Hippocampal formation (tissue), 2 donors: ENCODE measurements around the gene FKBP2.

Experiments
- DNase-seq, 2 donors: peaks; one replicate each; lab custom pipeline; 2025; lab: John Stamatoyannopoulos, UW

Gene FKBP2

DNA sequence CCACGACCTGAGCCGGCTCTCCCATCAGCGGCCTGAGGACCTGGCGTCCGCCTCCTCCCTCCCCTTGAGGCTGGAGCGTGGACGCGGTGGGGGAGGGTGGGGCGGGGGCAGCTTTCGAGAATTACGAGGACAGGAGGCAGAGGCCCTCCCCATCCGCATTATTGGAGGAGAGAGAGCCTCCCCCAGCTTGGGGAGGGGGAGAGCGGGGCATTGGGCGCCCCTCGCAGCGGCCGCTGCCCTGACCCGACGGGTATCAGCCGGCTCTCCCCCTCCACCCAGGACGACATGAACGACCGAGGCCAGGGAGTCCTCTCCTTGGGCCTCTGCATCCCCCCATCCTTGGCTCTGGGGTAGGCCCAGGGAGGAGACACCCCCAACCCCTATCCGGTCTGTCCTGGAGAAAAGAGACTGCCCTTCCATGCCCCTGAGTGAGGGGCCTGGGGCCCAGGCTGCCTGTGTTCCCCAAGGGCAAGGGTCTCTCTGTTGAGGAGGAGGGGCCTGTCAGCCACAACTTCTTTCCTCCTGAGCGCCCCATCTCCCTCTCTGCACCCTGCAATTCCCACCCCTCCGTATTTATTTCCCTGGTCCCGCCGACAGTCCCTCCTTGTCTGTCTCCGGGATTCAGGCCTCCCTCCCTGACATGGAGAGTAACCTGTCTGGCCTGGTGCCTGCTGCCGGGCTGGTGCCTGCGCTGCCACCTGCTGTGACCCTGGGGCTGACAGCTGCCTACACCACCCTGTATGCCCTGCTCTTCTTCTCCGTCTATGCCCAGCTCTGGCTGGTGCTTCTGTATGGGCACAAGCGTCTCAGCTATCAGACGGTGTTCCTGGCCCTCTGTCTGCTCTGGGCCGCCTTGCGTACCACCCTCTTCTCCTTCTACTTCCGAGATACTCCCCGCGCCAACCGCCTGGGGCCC lies 45.2 kb downstream of the FKBP2 start:
- DNase-seq, result no peak

GRCh38 chr11:64286801-64287159 lies 45.9 kb downstream of the FKBP2 start:
- DNase-seq, result no peak

- DNase-seq, result no peak
Measured at GRCh38 chr11:64287676-64288352, 46.9 kb downstream of the FKBP2 start.

GRCh38 chr11:64288353-64288750 lies 47.5 kb downstream of the FKBP2 start:
- no peak for DNase-seq

- DNase-seq, result no peak
Measured at GRCh38 chr11:64289002-64289564, 48.2 kb downstream of the FKBP2 start.

GRCh38 chr11:64290352-64291261 lies 49.7 kb downstream of the FKBP2 start:
- no peak for DNase-seq

DNA sequence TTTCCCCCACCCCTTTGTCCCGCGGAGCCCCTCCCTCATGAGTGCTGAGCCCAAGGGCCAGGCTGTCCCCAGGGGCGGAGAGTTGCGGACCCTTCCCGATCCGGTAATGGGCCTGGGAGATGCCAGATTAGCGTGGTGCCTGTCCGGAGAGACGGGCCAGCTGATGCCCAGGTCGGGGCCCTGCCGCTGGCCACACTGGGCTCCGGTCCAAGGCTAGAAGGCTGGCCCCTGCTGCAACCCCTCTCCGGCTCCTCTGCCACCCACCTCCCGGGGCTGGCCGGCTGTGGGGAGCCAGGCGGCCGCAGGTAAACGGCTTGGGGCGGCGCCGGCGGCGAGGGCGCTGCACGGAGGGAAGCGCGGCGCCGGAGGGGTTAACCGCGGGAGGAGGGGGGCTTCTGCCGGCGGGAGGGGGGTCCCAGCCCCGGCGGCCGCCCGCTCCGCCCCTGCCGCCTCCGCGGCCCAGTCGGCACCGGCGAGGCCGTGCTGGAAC lies 50.4 kb downstream of the FKBP2 start, which contains the start of gene KCNK4:
KCNK4 (plus strand) TSS at position 41 of the 490 bp plus-strand sequence. CDS start 1,717 bp downstream, outside the sequence.
- DNase-seq, result no peak

DNA sequence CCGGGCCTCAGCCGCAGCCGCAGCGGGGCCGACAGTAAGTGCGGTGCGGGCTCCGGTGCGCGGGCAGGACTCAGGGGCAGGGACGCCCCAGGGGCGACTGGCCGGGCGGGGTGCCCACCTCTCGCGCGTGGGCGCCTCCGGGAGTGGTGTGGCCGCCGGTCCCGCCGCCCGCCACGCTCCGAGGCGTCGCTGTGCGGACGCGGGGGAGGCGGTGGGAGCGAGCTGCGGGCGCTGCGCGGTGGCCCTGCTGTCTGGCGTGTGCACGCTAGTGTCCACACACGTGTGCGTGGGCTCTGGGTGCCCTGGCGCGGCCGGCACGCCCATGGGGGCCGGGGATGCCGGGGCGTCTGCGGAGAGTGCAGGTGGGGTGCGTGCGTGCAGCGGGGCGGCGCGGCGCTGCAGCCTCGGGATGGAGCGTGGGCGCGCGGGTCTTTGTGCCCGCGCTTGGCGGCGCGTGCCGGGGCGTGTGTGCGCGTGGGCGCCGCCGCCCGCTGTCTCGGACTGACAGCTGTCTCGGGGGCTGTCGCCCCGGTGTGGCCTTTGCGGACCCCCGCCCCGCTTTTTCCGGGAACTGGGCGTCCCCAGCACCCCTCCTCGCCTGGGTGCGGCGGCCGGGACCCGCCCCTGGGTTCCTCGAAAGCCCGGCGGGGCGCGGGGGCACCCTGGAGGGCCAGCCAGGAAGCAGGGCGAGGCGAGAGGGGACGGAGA lies 51.0 kb downstream of the FKBP2 start:
- DNase-seq, result no peak

GRCh38 chr11:64292460-64293254 lies 51.8 kb downstream of the FKBP2 start:
- no peak for DNase-seq
